A673 (cell line): ENCODE results near the gene ODAD4.

Experiments
- CTCF ChIP-seq: fragments of 300-800, 200-600 bp; sonication (generic); conservative IDR thresholded peaks from 2 replicates; pipeline ENCODE4 v1.5.1; 2017; ENCODE audit warnings: low read depth, mild to moderate bottlenecking, antibody characterized with exemption, low read length, moderate library complexity, mixed read lengths
- EZH2 ChIP-seq: fragments of 200-600 bp; sonication (generic); IDR thresholded peaks from 2 replicates; pipeline ENCODE4 v1.6.1; 2017; ENCODE audit warnings: borderline replicate concordance, low read depth, mild to moderate bottlenecking, mixed read lengths, antibody characterized with exemption, low read length; ENCODE audit not compliant: poor library complexity, severe bottlenecking

GRCh38 chr17:41982026-41982760 is 51.8 kb downstream of the ODAD4 start:
- no peak for TF ChIP-seq CTCF
- no peak for TF ChIP-seq EZH2
